ENCODE measurements around the gene TEKT2.

TEKT2 gene

DNA sequence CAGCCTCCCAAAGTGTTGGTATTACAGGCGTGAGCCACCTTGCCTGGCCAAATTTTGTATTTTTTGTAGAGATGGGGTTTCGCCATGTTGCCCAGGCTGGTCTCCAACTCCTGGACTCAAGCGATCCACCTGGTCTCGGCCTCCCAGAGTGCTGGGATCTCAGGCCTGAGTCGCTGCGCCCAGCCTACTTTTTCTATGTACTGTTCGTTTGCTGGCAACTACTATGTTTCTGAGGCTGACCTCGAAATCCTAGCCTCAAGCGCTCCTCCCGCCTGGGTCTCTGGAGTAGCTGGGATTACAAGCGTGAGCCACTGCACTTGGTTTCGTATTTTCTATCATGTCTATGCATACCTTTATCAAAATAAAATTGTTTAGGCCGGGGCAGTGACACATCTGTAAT lies 675 bp upstream of the TEKT2 start:
- Mint-ChIP-seq H3K9me3 (ENCODE audit: low read depth) (no peaks in the 10 kb centered on the region), H3K4me1 (ENCODE audit: low read depth) (peaks cover 1% of the 10 kb centered on the region), H3K36me3 (no peaks in the 10 kb centered on the region), H3K27ac (no peak overlapping the region), H3K27me3 (peaks cover 15% of the 10 kb centered on the region), H3K4me3 (no peak overlapping the region)

- H3K4me3 Mint-ChIP-seq = peak overlapping the region; percentile 20
These were observed 712 bp downstream of the TEKT2 start for GRCh38 chr1:36084497-36085115.

GRCh38 chr1:36085126-36085525 lies 1.2 kb downstream of the TEKT2 start:
- Mint-ChIP-seq H3K27ac (no peak overlapping the region), H3K27me3 (peaks cover 15% of the 10 kb centered on the region), H3K4me3 (no peak overlapping the region), H3K9me3 (ENCODE audit: low read depth) (no peaks in the 10 kb centered on the region), H3K4me1 (ENCODE audit: low read depth) (peaks cover 12% of the 10 kb centered on the region), H3K36me3 (peaks cover 2% of the 10 kb centered on the region)

More at GRCh38 chr1:36084497-36085115, 712 bp downstream of the TEKT2 start:
- Mint-ChIP-seq H3K36me3 (peaks cover 2% of the 10 kb centered on the region), H3K9me3 (ENCODE audit: low read depth) (no peaks in the 10 kb centered on the region), H3K27me3 (peaks cover 15% of the 10 kb centered on the region), H3K4me1 (ENCODE audit: low read depth) (peaks cover 6% of the 10 kb centered on the region), H3K27ac (no peak overlapping the region)

DNA sequence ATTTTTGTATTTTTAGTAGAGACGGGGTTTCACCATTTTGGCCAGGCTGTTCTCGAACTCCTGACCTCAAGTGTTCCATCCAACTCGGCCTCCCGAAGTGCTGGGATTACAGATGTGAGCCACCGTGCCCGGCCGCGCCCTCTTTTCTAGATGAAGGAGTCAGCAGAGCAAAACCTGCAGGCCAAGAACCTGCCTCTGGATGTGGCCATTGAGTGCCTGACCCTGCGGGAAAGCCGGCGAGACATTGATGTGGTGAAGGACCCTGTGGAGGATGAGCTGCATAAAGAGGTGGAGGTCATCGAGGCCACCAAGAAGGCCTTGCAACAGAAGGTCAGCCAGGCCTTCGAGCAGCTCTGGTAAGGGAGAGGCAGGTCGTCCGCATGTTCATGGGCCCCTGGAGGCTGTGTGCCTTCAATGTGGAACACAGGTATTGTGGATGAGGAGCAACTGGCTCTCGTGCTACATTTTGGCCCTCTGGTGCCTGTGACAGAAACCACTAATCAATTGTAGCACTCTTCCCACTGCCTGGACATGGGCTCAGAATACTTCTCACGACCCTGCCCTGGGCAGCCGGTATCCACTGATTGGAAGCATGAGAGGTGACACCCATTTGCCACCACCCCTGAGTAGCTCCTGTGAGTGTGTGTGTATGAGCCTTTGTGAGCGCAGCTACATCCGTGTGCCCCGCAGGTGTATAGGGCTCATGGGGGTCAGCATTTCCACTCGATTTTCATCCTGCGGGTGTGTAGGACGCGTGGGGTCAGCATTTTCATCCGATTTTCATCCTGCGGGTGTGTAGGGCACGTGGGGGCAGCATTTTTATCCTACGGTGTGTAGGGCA lies 2.0 kb downstream of the TEKT2 start:
- Mint-ChIP-seq H3K27me3 (peaks cover 15% of the 10 kb centered on the region), H3K4me3 (peak overlapping the region; percentile 72), H3K4me1 (ENCODE audit: low read depth) (peaks cover 13% of the 10 kb centered on the region), H3K27ac (peak overlapping the region; percentile 28), H3K9me3 (ENCODE audit: low read depth) (no peaks in the 10 kb centered on the region), H3K36me3 (peaks cover 2% of the 10 kb centered on the region)

DNA sequence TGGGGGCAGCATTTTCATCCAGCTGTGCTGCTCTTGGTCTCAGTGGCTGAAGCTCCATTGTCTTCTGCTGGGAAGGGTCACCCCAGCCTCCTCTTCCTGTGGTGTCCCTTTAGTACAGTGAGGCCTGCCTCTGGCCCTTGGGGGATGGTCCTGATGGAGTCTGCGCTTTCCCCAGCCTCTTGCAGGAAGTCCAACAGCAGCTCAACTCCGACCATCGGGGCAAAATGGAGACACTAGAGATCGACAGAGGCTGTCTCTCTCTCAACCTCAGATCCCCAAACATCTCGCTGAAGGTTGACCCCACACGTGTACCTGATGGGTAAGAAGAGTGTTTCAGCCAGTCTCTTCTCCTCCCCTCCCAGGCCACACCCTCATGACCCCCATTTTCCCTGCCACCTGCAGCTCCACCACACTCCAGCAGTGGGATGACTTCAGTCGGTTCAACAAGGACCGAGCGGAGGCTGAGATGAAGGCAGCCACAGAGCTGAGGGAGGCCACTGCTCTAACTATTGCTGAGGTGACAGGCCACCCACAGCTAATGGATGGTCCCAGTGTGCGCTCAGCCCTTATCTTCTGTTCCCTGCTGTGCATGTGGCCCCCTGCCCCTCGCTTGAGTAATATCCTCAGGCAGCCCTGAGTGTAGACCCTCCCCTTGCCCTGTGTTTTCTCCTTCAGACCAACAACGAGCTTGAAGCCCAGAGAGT lies 2.8 kb downstream of the TEKT2 start:
- Mint-ChIP-seq H3K27ac (peak overlapping the region; percentile 50), H3K36me3 (peaks cover 2% of the 10 kb centered on the region), H3K27me3 (peaks cover 15% of the 10 kb centered on the region), H3K9me3 (ENCODE audit: low read depth) (no peaks in the 10 kb centered on the region), H3K4me1 (ENCODE audit: low read depth) (peaks cover 16% of the 10 kb centered on the region), H3K4me3 (peak overlapping the region; percentile 72)

GRCh38 chr1:36087233-36088123 lies 3.6 kb downstream of the TEKT2 start:
- Mint-ChIP-seq H3K9me3 (ENCODE audit: low read depth) (no peaks in the 10 kb centered on the region), H3K27me3 (peaks cover 8% of the 10 kb centered on the region), H3K36me3 (peaks cover 2% of the 10 kb centered on the region), H3K27ac (peak overlapping the region; percentile 50), H3K4me3 (peak overlapping the region; percentile 72), H3K4me1 (ENCODE audit: low read depth) (peaks cover 17% of the 10 kb centered on the region)

- H3K4me1 Mint-ChIP-seq (ENCODE audit: low read depth) = peaks cover 17% of the 10 kb centered on the region
- peaks cover 7% of the 10 kb centered on the region for H3K27me3 Mint-ChIP-seq
- H3K36me3 Mint-ChIP-seq = peaks cover 2% of the 10 kb centered on the region
- no peak overlapping the region for H3K27ac Mint-ChIP-seq
- no peaks in the 10 kb centered on the region for H3K9me3 Mint-ChIP-seq (ENCODE audit: low read depth)
- peak overlapping the region; percentile 49 for H3K4me3 Mint-ChIP-seq
These were observed 4.3 kb downstream of the TEKT2 start for GRCh38 chr1:36088265-36088576.

DNA sequence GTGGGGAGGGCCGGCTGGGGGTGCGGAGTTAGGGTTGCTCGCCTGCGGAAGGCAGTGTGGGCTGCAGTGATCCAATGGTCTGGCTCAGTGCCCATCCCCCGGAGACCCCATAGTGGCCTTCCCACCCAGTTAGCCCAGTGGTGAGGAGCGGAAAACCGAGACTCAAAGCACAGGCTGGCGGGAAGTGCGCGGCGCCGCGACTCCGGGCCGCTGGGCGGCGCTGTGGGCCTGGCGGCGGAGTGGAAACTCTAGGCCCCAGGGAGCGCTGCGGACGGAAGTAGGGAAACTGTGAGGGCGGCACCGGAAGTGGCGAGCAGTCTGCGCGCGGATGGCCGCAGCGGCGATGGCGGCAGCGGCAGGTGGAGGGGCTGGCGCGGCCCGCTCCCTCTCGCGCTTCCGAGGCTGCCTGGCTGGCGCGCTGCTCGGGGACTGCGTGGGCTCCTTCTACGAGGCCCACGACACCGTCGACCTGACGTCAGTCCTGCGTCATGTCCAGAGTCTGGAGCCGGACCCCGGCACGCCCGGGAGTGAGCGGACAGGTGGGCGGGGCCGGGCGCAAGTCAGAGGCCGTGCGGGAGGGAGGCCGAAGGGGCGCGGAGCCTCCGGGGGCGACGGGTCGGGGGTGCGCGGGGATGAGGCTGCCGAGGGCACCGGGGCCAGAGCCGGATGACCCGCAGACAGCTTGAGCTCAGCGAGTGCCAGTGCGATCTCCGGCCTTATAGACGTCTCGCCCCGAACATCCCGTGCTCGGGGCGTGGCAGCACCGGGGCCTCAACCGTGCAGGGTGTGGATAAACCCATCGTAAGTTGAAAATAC lies 4.9 kb downstream of the TEKT2 start, which contains the start of gene ADPRS:
Gene ADPRS (plus strand): TSS at position 316 of the 816 bp plus-strand sequence. CDS start 13 bp downstream, at position 329.
- peaks cover 3% of the 10 kb centered on the region for H3K27me3 Mint-ChIP-seq
- H3K4me1 Mint-ChIP-seq (ENCODE audit: low read depth) = peaks cover 17% of the 10 kb centered on the region
- no peaks in the 10 kb centered on the region for H3K9me3 Mint-ChIP-seq (ENCODE audit: low read depth)

DNA sequence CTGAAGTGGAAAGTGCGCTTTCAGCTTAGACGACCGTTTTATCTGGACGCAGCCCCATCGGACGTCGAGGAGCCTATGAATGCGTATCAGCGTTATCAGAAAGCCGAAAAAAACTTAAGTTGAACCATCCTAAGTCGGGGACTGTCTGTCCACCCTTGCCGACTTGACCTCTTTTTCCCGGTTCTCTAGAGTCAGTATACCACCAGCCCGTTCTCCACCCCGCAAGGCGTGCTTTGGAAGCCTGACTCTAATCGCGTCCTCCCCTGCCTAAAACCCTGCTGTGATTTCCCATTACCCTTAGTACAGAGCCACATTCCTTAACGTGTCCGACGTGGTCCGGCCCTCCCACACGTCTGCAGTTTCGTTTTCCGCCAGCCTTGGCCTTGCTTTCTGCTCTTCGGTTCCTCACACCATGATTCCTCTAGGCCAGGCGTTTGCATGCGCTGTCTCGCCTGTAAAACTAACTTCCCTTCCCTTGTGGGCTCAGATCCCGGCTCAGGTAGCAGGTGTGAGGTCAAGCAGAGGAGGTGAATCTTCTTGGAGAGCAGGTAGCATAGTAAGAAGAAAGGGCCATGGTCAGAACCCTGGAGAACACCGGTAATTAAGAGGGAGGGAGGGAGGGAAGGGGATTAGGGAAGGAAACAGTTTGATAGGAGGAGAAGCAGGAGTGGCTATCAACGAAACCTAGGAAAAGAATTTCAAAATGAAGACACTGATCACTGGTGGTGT lies 5.7 kb downstream of the TEKT2 start:
- Mint-ChIP-seq H3K36me3 (peaks cover 2% of the 10 kb centered on the region), H3K9me3 (ENCODE audit: low read depth) (no peaks in the 10 kb centered on the region), H3K27me3 (peaks cover 3% of the 10 kb centered on the region), H3K4me3 (peak overlapping the region; percentile 100), H3K4me1 (ENCODE audit: low read depth) (peaks cover 17% of the 10 kb centered on the region), H3K27ac (peak overlapping the region; percentile 97)

More for the DNA sequence above, 4.9 kb downstream of the TEKT2 start, which contains the start of gene ADPRS:
- peaks cover 2% of the 10 kb centered on the region for H3K36me3 Mint-ChIP-seq
- H3K27ac Mint-ChIP-seq = peak within 1 kb of the TSS; percentile 97
- peak within 1 kb of the TSS; percentile 100 for H3K4me3 Mint-ChIP-seq

DNA sequence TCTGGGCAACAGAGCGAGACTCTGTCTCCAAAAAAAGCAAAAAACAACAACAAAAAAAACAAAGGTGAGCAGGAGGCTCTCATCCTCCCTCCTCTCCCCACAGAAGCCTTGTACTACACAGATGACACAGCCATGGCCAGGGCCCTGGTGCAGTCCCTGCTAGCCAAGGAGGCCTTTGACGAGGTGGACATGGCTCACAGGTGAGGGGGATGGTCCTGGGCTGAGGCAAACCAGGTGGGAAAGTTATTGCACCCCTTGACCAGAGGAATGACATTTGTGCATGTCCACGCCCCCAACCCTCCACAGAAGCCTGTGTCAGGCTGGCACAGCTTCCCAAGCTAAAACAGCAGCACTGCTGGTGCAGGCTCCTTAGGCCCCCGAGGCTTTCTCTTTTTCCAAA lies 7.2 kb downstream of the TEKT2 start:
- H3K9me3 Mint-ChIP-seq (ENCODE audit: low read depth) = no peaks in the 10 kb centered on the region
- no peak overlapping the region for H3K27ac Mint-ChIP-seq
- H3K4me3 Mint-ChIP-seq = no peak overlapping the region
- peaks cover 2% of the 10 kb centered on the region for H3K36me3 Mint-ChIP-seq
- H3K27me3 Mint-ChIP-seq = no peaks in the 10 kb centered on the region
- peaks cover 17% of the 10 kb centered on the region for H3K4me1 Mint-ChIP-seq (ENCODE audit: low read depth)

GRCh38 chr1:36091698-36092097 lies 7.8 kb downstream of the TEKT2 start:
- Mint-ChIP-seq H3K4me3 (peak overlapping the region; percentile 55), H3K27me3 (no peaks in the 10 kb centered on the region), H3K4me1 (ENCODE audit: low read depth) (peaks cover 17% of the 10 kb centered on the region), H3K36me3 (peaks cover 2% of the 10 kb centered on the region), H3K9me3 (ENCODE audit: low read depth) (no peaks in the 10 kb centered on the region), H3K27ac (no peak overlapping the region)

DNA sequence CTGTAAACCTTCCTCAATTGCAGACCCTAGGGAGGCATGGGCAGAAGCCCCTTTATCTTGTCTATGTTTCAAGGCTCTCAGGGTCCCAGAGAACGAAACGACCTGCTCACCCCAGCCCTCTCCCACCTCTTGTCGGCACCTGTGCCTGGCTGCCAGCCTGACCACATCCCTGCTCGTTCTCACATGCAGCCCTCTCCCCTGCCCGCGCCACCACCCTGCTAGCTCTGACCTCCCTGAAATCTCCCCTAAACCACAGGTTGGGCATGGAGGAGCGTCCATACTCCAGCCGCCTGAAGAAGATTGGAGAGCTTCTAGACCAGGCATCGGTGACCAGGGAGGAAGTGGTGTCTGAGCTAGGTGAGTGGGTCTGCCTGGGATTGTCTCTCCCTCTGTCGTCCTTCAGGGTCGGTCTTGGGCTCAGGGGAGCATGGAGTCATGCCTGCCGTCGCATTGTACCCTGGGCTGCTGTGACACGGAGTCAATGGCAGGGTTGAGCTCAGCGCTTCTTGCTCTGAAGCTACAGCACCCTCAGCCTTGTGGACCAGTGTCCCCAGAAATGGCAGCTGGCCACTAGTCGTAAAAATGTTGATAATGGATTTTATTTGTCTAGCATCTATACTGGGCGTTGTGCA lies 8.4 kb downstream of the TEKT2 start:
- peaks cover 17% of the 10 kb centered on the region for H3K4me1 Mint-ChIP-seq (ENCODE audit: low read depth)
- H3K27me3 Mint-ChIP-seq = no peaks in the 10 kb centered on the region
- peaks cover 2% of the 10 kb centered on the region for H3K36me3 Mint-ChIP-seq
- no peaks in the 10 kb centered on the region for H3K9me3 Mint-ChIP-seq (ENCODE audit: low read depth)
- H3K4me3 Mint-ChIP-seq = no peak overlapping the region
- no peak overlapping the region for H3K27ac Mint-ChIP-seq

- Mint-ChIP-seq H3K27ac (no peak overlapping the region), H3K36me3 (peaks cover 2% of the 10 kb centered on the region), H3K4me3 (no peak overlapping the region), H3K4me1 (ENCODE audit: low read depth) (peaks cover 17% of the 10 kb centered on the region), H3K27me3 (no peaks in the 10 kb centered on the region), H3K9me3 (ENCODE audit: low read depth) (no peaks in the 10 kb centered on the region)
These were observed 8.9 kb downstream of the TEKT2 start for GRCh38 chr1:36092798-36093185.

Measured in activated naive CD8-positive, alpha-beta T cell (primary cell).